Endothelial cell (in vitro differentiated cells): Measurements from ENCODE around the gene SPINT1. TPM values are rescaled to one million over a fixed set of nuclear protein-coding genes. Genes with fewer than 3 reads are reported as not detected.
A peak's percentile ranks its signal among the peaks of the same experiment; 100 is the strongest.

Experiments used
- DNase-seq: peaks from one replicate; pipeline ENCODE4 v3.0.0; 2021; ENCODE audit warnings: low spot score
- H3K27ac Mint-ChIP-seq: one replicate; pipeline ENCODE4 v1.8.0; 2021; ENCODE audit warnings: mixed read lengths, inconsistent platforms; ENCODE audit not compliant: unreplicated experiment
- H3K27me3 Mint-ChIP-seq: one replicate; pipeline ENCODE4 v1.8.0; 2021; ENCODE audit warnings: mild to moderate bottlenecking, moderate library complexity, mixed read lengths, inconsistent platforms; ENCODE audit not compliant: unreplicated experiment
- H3K36me3 Mint-ChIP-seq: one replicate; pipeline ENCODE4 v1.8.0; 2021; ENCODE audit warnings: mild to moderate bottlenecking, low read depth, mixed read lengths, inconsistent platforms; ENCODE audit not compliant: unreplicated experiment
- H3K4me1 Mint-ChIP-seq: one replicate; pipeline ENCODE4 v1.8.0; 2021; ENCODE audit warnings: mild to moderate bottlenecking, mixed read lengths, inconsistent platforms; ENCODE audit not compliant: unreplicated experiment
- H3K4me3 Mint-ChIP-seq: one replicate; pipeline ENCODE4 v1.8.0; 2021; ENCODE audit warnings: mild to moderate bottlenecking, mixed read lengths, inconsistent platforms; ENCODE audit not compliant: unreplicated experiment
- H3K9me3 Mint-ChIP-seq: one replicate; pipeline ENCODE4 v1.8.0; 2021; ENCODE audit warnings: mixed read lengths, inconsistent platforms; ENCODE audit not compliant: unreplicated experiment
- CTCF ChIP-seq: fragments of 200-600 bp; sonication (generic); IDR thresholded peaks from one replicate; pipeline ENCODE4 v1.5.0; 2021; ENCODE audit warnings: antibody characterized with exemption; ENCODE audit not compliant: unreplicated experiment
- long read RNA-seq: library from polyadenylated mRNA; unstranded; transcript quantifications from one replicate; pipeline ENCODE4 v2.0.0, GENCODE V29; 2020; ENCODE audit not compliant: unreplicated experiment
- total RNA-seq: library from RNA; stranded (reverse); fragmentation: NEBNext Ultra II Directional; extraction: Animal tissue kit (Norgen Biotek cat#: 25700); gene quantifications from one replicate; pipeline ENCODE4 v1.2.1, GENCODE V29; 2021; ENCODE audit not compliant: unreplicated experiment

Gene SPINT1
- total RNA-seq, result 28.6 TPM
- long read RNA-seq, transcript SPINT1-202 (11 exons, 2,456 nt), result minor isoform, 6 of 27 reads
- long read RNA-seq, transcript SPINT1-201 (11 exons, 3,056 nt), result major isoform, 9 of 27 reads
- long read RNA-seq, partial matches to known transcripts, result 8 of 27 reads
- long read RNA-seq, other reads (novel, unspliced or antisense), result 4 of 27 reads

GRCh38 chr15:40843885-40844695, at the start of gene SPINT1:
SPINT1 (plus strand) TSS chr15:40844048; CDS start chr15:40844555, 507 bp downstream.
- H3K4me3 Mint-ChIP-seq, result peak within 1 kb of the TSS; percentile 92
- H3K36me3 Mint-ChIP-seq, result peaks cover 5% of the 10 kb centered on the region
- H3K4me1 Mint-ChIP-seq, result peaks cover 26% of the 10 kb centered on the region
- H3K27ac Mint-ChIP-seq, result peak within 1 kb of the TSS; percentile 64
- DNase-seq, result peak; percentile 32
- no peak for TF ChIP-seq CTCF
- no peaks in the 10 kb centered on the region for H3K9me3 Mint-ChIP-seq
- peaks cover 20% of the 10 kb centered on the region for H3K27me3 Mint-ChIP-seq

- peak overlapping the region; percentile 11 for H3K4me3 Mint-ChIP-seq
- H3K27ac Mint-ChIP-seq, result peak overlapping the region; percentile 96
- H3K36me3 Mint-ChIP-seq, result peaks cover 19% of the 10 kb centered on the region
- H3K27me3 Mint-ChIP-seq, result peaks cover 2% of the 10 kb centered on the region
- DNase-seq, result no peak
- TF ChIP-seq CTCF, result no peak
- peaks cover 20% of the 10 kb centered on the region for H3K4me1 Mint-ChIP-seq
- no peaks in the 10 kb centered on the region for H3K9me3 Mint-ChIP-seq
Measured at GRCh38 chr15:40796041-40796440, 47.8 kb upstream of the SPINT1 start.

GRCh38 chr15:40796512-40796911, 47.3 kb upstream of the SPINT1 start:
- H3K27ac Mint-ChIP-seq, result peak overlapping the region; percentile 96
- DNase-seq, result no peak
- H3K36me3 Mint-ChIP-seq, result peaks cover 19% of the 10 kb centered on the region
- H3K4me1 Mint-ChIP-seq, result peaks cover 20% of the 10 kb centered on the region
- TF ChIP-seq CTCF, result no peak
- H3K27me3 Mint-ChIP-seq, result peaks cover 2% of the 10 kb centered on the region
- no peaks in the 10 kb centered on the region for H3K9me3 Mint-ChIP-seq
- H3K4me3 Mint-ChIP-seq, result peak overlapping the region; percentile 11

- peaks cover 3% of the 10 kb centered on the region for H3K27me3 Mint-ChIP-seq
- H3K4me3 Mint-ChIP-seq, result no peak overlapping the region
- no peak overlapping the region for H3K27ac Mint-ChIP-seq
- H3K9me3 Mint-ChIP-seq, result no peaks in the 10 kb centered on the region
- no peak for DNase-seq
- H3K36me3 Mint-ChIP-seq, result peaks cover 16% of the 10 kb centered on the region
- peaks cover 20% of the 10 kb centered on the region for H3K4me1 Mint-ChIP-seq
- TF ChIP-seq CTCF, result no peak
Measured at GRCh38 chr15:40799523-40799922, 44.3 kb upstream of the SPINT1 start.

GRCh38 chr15:40803076-40803475, 40.8 kb upstream of the SPINT1 start:
- Mint-ChIP-seq H3K4me1 (peaks cover 14% of the 10 kb centered on the region), H3K9me3 (no peaks in the 10 kb centered on the region), H3K27ac (no peak overlapping the region), H3K36me3 (peaks cover 19% of the 10 kb centered on the region), H3K27me3 (peaks cover 8% of the 10 kb centered on the region), H3K4me3 (no peak overlapping the region)
- TF ChIP-seq CTCF, result no peak
- no peak for DNase-seq
